Osteocyte (in vitro differentiated cells): ENCODE measurements around the gene SPAG8. TPM values are rescaled to one million over a fixed set of nuclear protein-coding genes. Genes with fewer than 3 reads are reported as not detected.

Experiments
- DNase-seq: peaks from one replicate; pipeline ENCODE4 v3.0.0; 2021; ENCODE audit warnings: mixed read lengths; ENCODE audit not compliant: unreplicated experiment; ENCODE audit errors: extremely low spot score
- H3K27ac Mint-ChIP-seq: one replicate; pipeline ENCODE4 v1.8.0; 2021; ENCODE audit warnings: mild to moderate bottlenecking, mixed read lengths; ENCODE audit not compliant: unreplicated experiment
- H3K27me3 Mint-ChIP-seq: one replicate; pipeline ENCODE4 v1.8.0; 2021; ENCODE audit warnings: mixed read lengths; ENCODE audit not compliant: unreplicated experiment
- H3K36me3 Mint-ChIP-seq: one replicate; pipeline ENCODE4 v1.8.0; 2021; ENCODE audit warnings: mixed read lengths; ENCODE audit not compliant: unreplicated experiment
- H3K4me1 Mint-ChIP-seq: one replicate; pipeline ENCODE4 v1.8.0; 2021; ENCODE audit warnings: mixed read lengths; ENCODE audit not compliant: unreplicated experiment
- H3K4me3 Mint-ChIP-seq: one replicate; pipeline ENCODE4 v1.8.0; 2021; ENCODE audit warnings: mild to moderate bottlenecking, moderate library complexity, mixed read lengths; ENCODE audit not compliant: unreplicated experiment
- H3K9me3 Mint-ChIP-seq: one replicate; pipeline ENCODE4 v1.8.0; 2021; ENCODE audit warnings: mixed read lengths; ENCODE audit not compliant: unreplicated experiment
- total RNA-seq: library from RNA; stranded (reverse); gene quantifications from 2 replicates; pipeline ENCODE4 v1.2.1, GENCODE V29; 2021
- TF ChIP-seq, protein P1 (sequence below): fragments of 200-600 bp; sonication (generic); IDR thresholded peaks from 2 replicates; pipeline ENCODE4 v1.5.0; 2021; ENCODE audit warnings: antibody characterized with exemption, mild to moderate bottlenecking, moderate library complexity

SPAG8 gene
- total RNA-seq, 1 donor from 2014 or later = 2.4 TPM

DNA sequence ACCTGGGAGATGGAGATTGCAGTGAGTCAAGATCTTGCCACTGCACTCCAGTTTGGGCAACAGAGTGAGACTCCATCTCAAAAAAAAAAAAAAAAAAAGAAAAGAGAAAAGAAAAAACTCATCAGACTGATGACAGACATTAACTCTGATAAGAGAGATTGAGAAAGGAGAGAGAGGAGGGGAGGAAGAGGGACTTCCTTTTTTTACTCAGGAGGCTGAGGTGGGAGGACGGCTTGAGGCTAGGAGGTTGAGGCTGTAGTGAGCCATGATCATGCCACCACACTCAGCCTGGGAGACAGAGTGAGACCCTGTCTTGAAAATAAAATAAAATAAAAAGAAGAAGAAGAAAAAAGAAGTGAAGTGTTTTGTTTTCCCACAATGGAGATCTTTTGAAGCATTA is 48.3 kb downstream of the SPAG8 start:
- no peak for DNase-seq
- TF ChIP-seq, protein P1, sequence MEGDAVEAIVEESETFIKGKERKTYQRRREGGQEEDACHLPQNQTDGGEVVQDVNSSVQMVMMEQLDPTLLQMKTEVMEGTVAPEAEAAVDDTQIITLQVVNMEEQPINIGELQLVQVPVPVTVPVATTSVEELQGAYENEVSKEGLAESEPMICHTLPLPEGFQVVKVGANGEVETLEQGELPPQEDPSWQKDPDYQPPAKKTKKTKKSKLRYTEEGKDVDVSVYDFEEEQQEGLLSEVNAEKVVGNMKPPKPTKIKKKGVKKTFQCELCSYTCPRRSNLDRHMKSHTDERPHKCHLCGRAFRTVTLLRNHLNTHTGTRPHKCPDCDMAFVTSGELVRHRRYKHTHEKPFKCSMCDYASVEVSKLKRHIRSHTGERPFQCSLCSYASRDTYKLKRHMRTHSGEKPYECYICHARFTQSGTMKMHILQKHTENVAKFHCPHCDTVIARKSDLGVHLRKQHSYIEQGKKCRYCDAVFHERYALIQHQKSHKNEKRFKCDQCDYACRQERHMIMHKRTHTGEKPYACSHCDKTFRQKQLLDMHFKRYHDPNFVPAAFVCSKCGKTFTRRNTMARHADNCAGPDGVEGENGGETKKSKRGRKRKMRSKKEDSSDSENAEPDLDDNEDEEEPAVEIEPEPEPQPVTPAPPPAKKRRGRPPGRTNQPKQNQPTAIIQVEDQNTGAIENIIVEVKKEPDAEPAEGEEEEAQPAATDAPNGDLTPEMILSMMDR = no peak
- H3K4me3 Mint-ChIP-seq = no peak overlapping the region
- H3K27me3 Mint-ChIP-seq = no peaks in the 10 kb centered on the region
- H3K9me3 Mint-ChIP-seq = no peaks in the 10 kb centered on the region
- no peak overlapping the region for H3K27ac Mint-ChIP-seq
- peaks cover 12% of the 10 kb centered on the region for H3K4me1 Mint-ChIP-seq
- no peaks in the 10 kb centered on the region for H3K36me3 Mint-ChIP-seq

DNA sequence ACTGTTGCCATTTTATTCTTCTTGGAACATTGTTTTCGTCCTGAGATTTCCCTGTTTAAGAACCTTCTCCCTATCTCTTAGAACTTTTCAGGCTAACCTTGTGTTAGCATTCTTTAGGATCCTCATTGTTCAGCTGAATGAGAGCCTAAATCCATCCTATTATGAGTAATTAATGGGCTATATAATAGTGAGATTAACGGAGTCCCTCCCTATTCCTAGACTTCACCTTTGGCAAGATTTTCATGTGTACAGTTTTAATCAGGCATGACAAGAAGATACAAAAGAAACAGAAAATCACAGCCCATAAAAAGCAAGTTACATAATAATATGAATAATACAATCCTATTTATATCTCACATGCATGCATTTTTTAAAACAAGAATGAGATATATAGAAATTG is 48.9 kb downstream of the SPAG8 start:
- Mint-ChIP-seq H3K9me3 (no peaks in the 10 kb centered on the region), H3K27me3 (no peaks in the 10 kb centered on the region), H3K4me1 (peaks cover 19% of the 10 kb centered on the region)

DNA sequence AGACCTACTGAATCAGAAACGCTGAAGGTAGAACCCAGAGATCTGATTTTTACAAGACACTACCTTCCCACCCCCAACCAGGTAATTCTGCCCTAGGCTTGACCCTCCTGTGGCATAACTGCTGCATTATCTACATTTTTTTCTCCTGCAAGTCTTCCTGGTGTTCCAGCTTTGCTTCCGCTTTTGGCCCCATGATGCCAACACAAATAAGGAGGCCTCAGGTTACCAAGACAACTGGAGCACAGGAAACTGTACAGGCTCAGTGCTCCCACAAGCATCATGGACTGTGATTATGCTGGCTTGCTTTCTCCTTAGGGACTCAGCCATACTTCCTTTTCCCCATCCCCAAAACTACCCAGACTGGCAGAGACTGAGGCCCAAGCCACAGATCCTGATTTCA is 51.4 kb downstream of the SPAG8 start:
- no peak overlapping the region for H3K4me3 Mint-ChIP-seq
- peaks cover 41% of the 10 kb centered on the region for H3K4me1 Mint-ChIP-seq
- TF ChIP-seq, protein P1 = no peak
- H3K9me3 Mint-ChIP-seq = no peaks in the 10 kb centered on the region
- DNase-seq = no peak
- peak overlapping the region; percentile 76 for H3K27ac Mint-ChIP-seq
- H3K36me3 Mint-ChIP-seq = no peaks in the 10 kb centered on the region
- no peaks in the 10 kb centered on the region for H3K27me3 Mint-ChIP-seq

More for the DNA sequence above, 48.9 kb downstream of the SPAG8 start:
- no peak for DNase-seq
- Mint-ChIP-seq H3K27ac (no peak overlapping the region), H3K36me3 (no peaks in the 10 kb centered on the region), H3K4me3 (no peak overlapping the region)
- TF ChIP-seq, protein P1 = no peak

DNA sequence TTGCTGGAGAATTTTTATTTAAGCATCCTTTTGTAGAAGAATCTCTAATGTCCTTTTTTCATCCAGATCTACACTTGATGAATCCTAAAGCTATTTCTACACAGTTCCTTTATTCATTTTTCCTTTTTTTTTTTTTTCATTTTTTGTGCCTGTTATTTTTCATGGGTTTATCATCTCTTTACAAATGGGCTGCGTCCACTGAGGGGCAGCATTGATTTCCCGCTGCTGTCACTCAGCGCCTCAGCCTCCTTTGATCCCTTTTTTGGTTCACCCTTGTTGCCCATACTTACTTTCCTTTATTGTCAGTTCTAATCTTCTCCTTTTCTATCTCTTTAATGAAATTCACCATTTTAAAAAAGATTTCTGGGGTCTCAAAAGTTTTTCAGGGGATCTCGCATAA is 52.3 kb downstream of the SPAG8 start:
- peaks cover 42% of the 10 kb centered on the region for H3K4me1 Mint-ChIP-seq
- no peaks in the 10 kb centered on the region for H3K9me3 Mint-ChIP-seq
- TF ChIP-seq, protein P1 = no peak
- DNase-seq = no peak
- no peaks in the 10 kb centered on the region for H3K36me3 Mint-ChIP-seq
- no peak overlapping the region for H3K4me3 Mint-ChIP-seq
- H3K27ac Mint-ChIP-seq = peak overlapping the region; percentile 19
- H3K27me3 Mint-ChIP-seq = no peaks in the 10 kb centered on the region

Other genes starting within 250 kb of the SPAG8 start
- 44.4 and 53.5 TPM in 2 replicates for gene TESK1, start 207.0 kb downstream of the SPAG8 start, total RNA-seq
- 0.57 and 0.91 TPM in 2 replicates for gene CD72, start 193.8 kb downstream of the SPAG8 start, total RNA-seq
- not detected in 2 replicates for gene SIT1, start 161.3 kb downstream of the SPAG8 start, total RNA-seq
- gene RMRP, start 154.2 kb downstream of the SPAG8 start, total RNA-seq = 14,337 and 15,426 TPM in 2 replicates
- 30.0 and 31.3 TPM in 2 replicates for gene CCDC107, start 154.0 kb downstream of the SPAG8 start, total RNA-seq
- 0.86 and 1.6 TPM in 2 replicates for gene ARHGEF39, start 147.1 kb downstream of the SPAG8 start, total RNA-seq
- gene CA9, start 138.3 kb downstream of the SPAG8 start, total RNA-seq = not detected in 2 replicates
- 476 and 515 TPM in 2 replicates for gene TPM2, start 122.3 kb downstream of the SPAG8 start, total RNA-seq
- 433 and 439 TPM in 2 replicates for gene TLN1, start 80.1 kb downstream of the SPAG8 start, total RNA-seq
- 39.0 and 45.4 TPM in 2 replicates for gene CREB3, start 79.6 kb downstream of the SPAG8 start, total RNA-seq
- 64.0 and 69.8 TPM in 2 replicates for gene GBA2, start 63.0 kb downstream of the SPAG8 start, total RNA-seq
- 35.9 and 38.4 TPM in 2 replicates for gene RGP1, start 63.0 kb downstream of the SPAG8 start, total RNA-seq
- gene MSMP, start 58.0 kb downstream of the SPAG8 start, total RNA-seq = 0.56 TPM in 1 of 2 replicates, not detected in the other
- gene NPR2, start 20.7 kb downstream of the SPAG8 start, total RNA-seq = 26.8 and 28.1 TPM in 2 replicates
- 35.4 and 36.0 TPM in 2 replicates for gene HINT2, start 2.8 kb upstream of the SPAG8 start, total RNA-seq
- not detected in 2 replicates for gene FAM221B, start 16.5 kb upstream of the SPAG8 start, total RNA-seq
- gene TMEM8B, start 17.0 kb upstream of the SPAG8 start, total RNA-seq = 25.6 and 29.9 TPM in 2 replicates
- not detected in 2 replicates for gene OR13J1, start 58.1 kb upstream of the SPAG8 start, total RNA-seq
- gene HRCT1, start 93.9 kb upstream of the SPAG8 start, total RNA-seq = 3.0 and 3.7 TPM in 2 replicates
- gene SPAAR, start 97.2 kb upstream of the SPAG8 start, total RNA-seq = 0.56 TPM in 1 of 2 replicates, not detected in the other
- not detected in 2 replicates for gene OR2S2, start 145.9 kb upstream of the SPAG8 start, total RNA-seq
- 25.7 and 27.1 TPM in 2 replicates for gene RECK, start 224.7 kb upstream of the SPAG8 start, total RNA-seq